ENCODE measurements around the gene OVOL2.

GRCh38 chr20:18101125-18101810 lies 43.6 kb upstream of the OVOL2 start:
- no peak for TF ChIP-seq CTCF (IDR thresholded peaks at IDR 0.05)
- no peak for TF ChIP-seq POLR2AphosphoS5 (IDR thresholded peaks at IDR 0.05)
